Subcutaneous abdominal adipose tissue (tissue), 5 donors: ENCODE results near the gene CAPN13.

Experiments
- H3K27ac ChIP-seq: one replicate; pipeline ENCODE4 v1.7.0; 2013; ENCODE audit warnings: low read depth, mild to moderate bottlenecking, inconsistent platforms, low read length, moderate library complexity
- H3K27me3 ChIP-seq, 5 donors: one replicate each; pipeline ENCODE4 v1.7.0; 2013; ENCODE audit warnings: low read length in 5 of 5, inconsistent platforms in 1 of 5; ENCODE audit not compliant: control insufficient read depth in 5 of 5, insufficient read depth in 4 of 5
- H3K36me3 ChIP-seq, 5 donors: one replicate each; pipeline ENCODE4 v1.7.0; 2013; ENCODE audit warnings: low read length in 5 of 5; ENCODE audit not compliant: control insufficient read depth in 5 of 5, insufficient read depth in 5 of 5
- H3K4me1 ChIP-seq, 5 donors: one replicate each; pipeline ENCODE4 v1.7.0; 2013; ENCODE audit warnings: low read length in 5 of 5, mild to moderate bottlenecking in 3 of 5, moderate library complexity in 1 of 5; ENCODE audit not compliant: control insufficient read depth in 5 of 5, insufficient read depth in 5 of 5
- H3K4me3 ChIP-seq, 5 donors: one replicate each; pipeline ENCODE4 v1.7.0; 2013; ENCODE audit warnings: low read length in 5 of 5, low read depth in 1 of 5
- H3K9ac ChIP-seq, 5 donors: one replicate each; pipeline ENCODE4 v1.7.0; 2013; ENCODE audit warnings: low read length in 5 of 5, mild to moderate bottlenecking in 4 of 5, moderate library complexity in 3 of 5
- H3K9me3 ChIP-seq, 5 donors: one replicate each; pipeline ENCODE4 v1.7.0; 2013; ENCODE audit warnings: low read length in 5 of 5; ENCODE audit not compliant: control insufficient read depth in 5 of 5
- donor health status: healthy.
- donor health status: healthy.
- donor health status: healthy.
- donor health status: healthy.
- donor health status: healthy.

CAPN13 gene

GRCh38 chr2:30709516-30709915 lies 97.7 kb downstream of the CAPN13 start:
- H3K27me3 ChIP-seq: peaks cover 0 to 3% (median 0%) of the 10 kb centered on the region in 5 donors
- no peak overlapping the region for H3K9ac ChIP-seq
- peaks cover 0 to 10% (median 0%) of the 10 kb centered on the region in 5 donors for H3K4me1 ChIP-seq
- H3K9me3 ChIP-seq: peaks cover 0 to 2% (median 0%) of the 10 kb centered on the region in 5 donors
- H3K27ac ChIP-seq: no peak overlapping the region
- H3K36me3 ChIP-seq: no peaks in the 10 kb centered on the region
- no peak overlapping the region for H3K4me3 ChIP-seq

DNA sequence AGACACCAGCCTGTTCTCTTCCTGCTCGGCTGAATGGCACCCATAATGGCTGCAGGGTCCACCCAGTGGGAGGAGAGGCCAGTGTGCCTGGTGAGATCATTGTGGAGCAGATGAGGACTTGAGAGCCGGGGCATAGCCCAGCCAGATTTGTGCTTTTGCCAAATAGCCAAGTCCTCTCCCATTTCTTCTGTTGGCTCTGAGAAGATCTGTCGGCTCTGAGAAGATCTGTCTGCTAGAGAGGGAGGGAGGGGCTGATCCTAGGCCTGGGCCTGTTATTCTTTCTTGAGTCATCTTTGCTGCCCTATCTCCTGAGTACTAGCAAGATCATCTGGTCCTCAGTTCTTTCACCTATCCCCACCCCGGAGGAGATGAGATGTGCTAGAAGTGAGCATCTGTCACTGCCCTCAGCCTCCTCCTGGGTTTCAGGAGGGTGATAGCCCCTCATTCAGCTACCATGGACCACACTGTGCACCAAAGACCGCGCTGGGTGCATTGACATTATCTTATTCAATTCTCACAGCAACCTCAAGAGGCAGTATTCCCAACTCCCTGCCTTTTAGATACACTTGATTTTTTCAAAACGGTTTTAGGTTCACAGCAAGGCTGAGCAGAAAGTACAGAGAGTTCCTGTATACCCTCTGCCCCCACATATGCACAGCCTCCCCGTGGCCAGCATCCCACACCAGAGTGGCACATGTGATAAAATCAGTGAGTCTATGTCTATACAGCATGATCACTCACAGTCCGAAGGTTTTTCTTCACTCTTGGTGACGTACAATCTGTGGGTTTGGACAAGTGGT lies 98.6 kb downstream of the CAPN13 start:
- Histone ChIP-seq H3K27me3 (peaks cover 0 to 3% (median 0%) of the 10 kb centered on the region in 5 donors), H3K4me1 (peaks cover 0 to 8% (median 0%) of the 10 kb centered on the region in 5 donors), H3K27ac (no peak overlapping the region), H3K36me3 (no peaks in the 10 kb centered on the region), H3K9ac (no peak overlapping the region), H3K4me3 (no peak overlapping the region), H3K9me3 (peaks cover 0 to 2% (median 0%) of the 10 kb centered on the region in 5 donors)

DNA sequence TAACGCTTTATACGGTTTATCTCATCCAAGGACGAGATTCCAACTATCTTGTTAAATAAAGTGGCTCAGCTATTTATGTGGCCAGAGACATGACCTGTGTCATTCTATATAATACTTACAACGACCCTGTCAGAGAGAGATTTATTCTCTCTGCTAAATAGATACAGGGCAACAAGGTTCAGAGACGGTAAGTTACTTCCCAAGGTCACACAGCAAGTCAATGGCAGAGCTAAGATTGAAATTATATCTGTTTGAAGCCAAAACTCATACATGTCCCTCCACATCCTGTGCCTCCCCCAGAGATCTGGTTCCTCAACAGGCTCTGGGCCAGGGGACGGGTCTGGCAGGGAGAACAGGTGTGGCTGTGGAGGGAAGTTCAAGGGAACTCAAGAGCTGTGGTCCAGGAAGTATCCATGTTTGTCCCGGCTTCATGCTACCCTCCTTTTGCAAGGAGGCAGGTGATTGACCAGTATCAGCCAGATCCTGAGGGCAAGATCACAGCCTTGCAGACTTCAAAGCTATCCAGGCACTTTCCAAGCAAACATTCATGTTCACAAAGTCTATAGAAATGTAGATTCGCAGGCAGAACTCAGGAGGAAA lies 99.8 kb downstream of the CAPN13 start:
- H3K27me3 ChIP-seq: peaks cover 0 to 3% (median 0%) of the 10 kb centered on the region in 5 donors
- H3K27ac ChIP-seq: no peak overlapping the region
- peaks cover 2 to 8% (median 6%) of the 10 kb centered on the region in 5 donors for H3K9me3 ChIP-seq
- H3K4me1 ChIP-seq: peaks cover 0 to 8% (median 0%) of the 10 kb centered on the region in 5 donors
- no peaks in the 10 kb centered on the region for H3K36me3 ChIP-seq
- no peak overlapping the region for H3K4me3 ChIP-seq
- H3K9ac ChIP-seq: no peak overlapping the region

GRCh38 chr2:30706534-30707303 lies 100.5 kb downstream of the CAPN13 start:
- no peak overlapping the region for H3K9ac ChIP-seq
- H3K9me3 ChIP-seq: peaks cover 2 to 15% (median 13%) of the 10 kb centered on the region in 5 donors
- H3K27ac ChIP-seq: no peak overlapping the region
- no peaks in the 10 kb centered on the region for H3K36me3 ChIP-seq
- peaks cover 0 to 3% (median 0%) of the 10 kb centered on the region in 5 donors for H3K27me3 ChIP-seq
- peaks cover 0 to 8% (median 0%) of the 10 kb centered on the region in 5 donors for H3K4me1 ChIP-seq
- no peak overlapping the region for H3K4me3 ChIP-seq

DNA sequence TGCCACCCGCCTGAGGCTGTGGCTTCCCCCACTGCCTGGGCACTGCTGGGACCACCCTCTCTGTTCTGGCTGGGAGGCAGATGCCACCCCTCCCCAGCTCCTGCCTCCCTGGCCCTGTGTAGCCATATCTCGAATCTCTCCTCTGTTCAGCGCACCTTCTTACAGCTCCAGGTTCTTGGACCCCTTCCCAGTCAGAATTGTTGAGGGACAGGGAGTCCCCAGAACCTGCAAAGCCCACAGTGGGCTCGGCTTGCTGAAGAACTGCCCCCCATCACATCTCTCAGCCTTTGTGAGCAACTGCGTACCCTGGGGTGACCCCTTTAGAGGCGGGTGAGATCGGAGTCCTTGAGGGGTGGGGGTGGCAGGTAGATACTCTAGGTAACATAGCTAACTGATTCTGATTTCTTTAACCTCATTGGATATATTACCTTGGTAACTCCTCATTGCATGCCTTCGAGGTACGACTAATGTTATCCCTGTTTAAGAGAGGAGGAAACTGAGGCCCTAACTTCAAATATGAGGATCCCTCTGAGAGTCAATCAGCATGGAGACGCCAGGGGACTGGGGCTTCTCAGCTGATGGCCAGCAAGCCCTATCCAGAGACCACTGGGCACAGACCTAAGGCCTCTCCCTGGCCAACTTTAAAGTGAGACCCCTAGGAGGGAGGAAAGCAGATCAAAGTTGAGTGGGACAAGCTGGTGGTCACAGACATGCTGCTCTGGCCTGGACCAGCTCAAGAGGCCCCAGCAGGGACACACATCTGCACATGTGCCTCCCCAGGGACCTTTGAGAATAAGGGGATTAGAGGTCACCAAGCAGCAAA lies 101.3 kb downstream of the CAPN13 start:
- peaks cover 0 to 8% (median 0%) of the 10 kb centered on the region in 5 donors for H3K4me1 ChIP-seq
- no peak overlapping the region for H3K27ac ChIP-seq
- H3K36me3 ChIP-seq: no peaks in the 10 kb centered on the region
- no peak overlapping the region for H3K9ac ChIP-seq
- H3K9me3 ChIP-seq: peaks cover 2 to 20% (median 17%) of the 10 kb centered on the region in 5 donors
- no peak overlapping the region for H3K4me3 ChIP-seq
- peaks cover 0 to 3% (median 0%) of the 10 kb centered on the region in 5 donors for H3K27me3 ChIP-seq

GRCh38 chr2:30705056-30705455 lies 102.2 kb downstream of the CAPN13 start:
- peaks cover 2 to 22% (median 19%) of the 10 kb centered on the region in 5 donors for H3K9me3 ChIP-seq
- no peak overlapping the region for H3K27ac ChIP-seq
- H3K27me3 ChIP-seq: peaks cover 0 to 3% (median 0%) of the 10 kb centered on the region in 5 donors
- H3K4me3 ChIP-seq: no peak overlapping the region
- H3K4me1 ChIP-seq: peaks cover 0 to 8% (median 0%) of the 10 kb centered on the region in 5 donors
- no peaks in the 10 kb centered on the region for H3K36me3 ChIP-seq
- H3K9ac ChIP-seq: no peak overlapping the region

DNA sequence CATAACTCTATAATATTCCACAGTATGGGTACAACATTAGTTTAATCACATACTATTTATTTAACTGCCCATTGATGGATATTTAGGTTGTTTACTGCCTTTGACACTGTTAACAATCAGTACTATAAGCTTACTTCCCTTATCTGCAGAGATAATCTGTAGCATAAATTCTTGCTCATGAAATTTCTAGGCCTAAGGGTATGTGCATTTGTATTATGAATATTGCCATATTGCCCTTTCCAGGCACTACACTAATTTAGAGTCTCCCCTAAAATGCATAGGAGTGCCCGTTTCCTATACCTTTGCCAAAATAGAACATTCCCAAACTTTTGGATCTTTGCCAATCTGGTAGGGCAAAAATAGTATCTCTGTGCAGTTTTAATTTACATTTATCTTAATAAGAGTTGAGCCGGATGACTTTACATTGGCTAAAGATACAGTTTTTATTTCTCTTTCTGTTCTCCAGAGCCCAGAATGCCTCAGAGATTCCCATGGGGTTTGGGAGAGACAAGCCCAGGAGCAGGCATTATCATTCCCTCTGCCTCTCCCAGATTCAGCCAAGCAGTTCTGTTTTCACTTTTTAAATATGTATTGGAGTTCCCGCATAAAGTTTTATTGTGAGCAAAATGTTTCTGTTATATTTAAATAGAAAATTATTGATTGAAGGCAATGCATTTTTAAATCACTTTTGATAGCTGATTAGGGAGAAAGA lies 102.8 kb downstream of the CAPN13 start:
- H3K27me3 ChIP-seq: peaks cover 0 to 3% (median 0%) of the 10 kb centered on the region in 5 donors
- no peaks in the 10 kb centered on the region for H3K36me3 ChIP-seq
- H3K9me3 ChIP-seq: peaks cover 2 to 22% (median 19%) of the 10 kb centered on the region in 5 donors
- no peak overlapping the region for H3K27ac ChIP-seq
- H3K9ac ChIP-seq: no peak overlapping the region
- H3K4me1 ChIP-seq: peaks cover 0 to 8% (median 0%) of the 10 kb centered on the region in 5 donors
- no peak overlapping the region for H3K4me3 ChIP-seq

DNA sequence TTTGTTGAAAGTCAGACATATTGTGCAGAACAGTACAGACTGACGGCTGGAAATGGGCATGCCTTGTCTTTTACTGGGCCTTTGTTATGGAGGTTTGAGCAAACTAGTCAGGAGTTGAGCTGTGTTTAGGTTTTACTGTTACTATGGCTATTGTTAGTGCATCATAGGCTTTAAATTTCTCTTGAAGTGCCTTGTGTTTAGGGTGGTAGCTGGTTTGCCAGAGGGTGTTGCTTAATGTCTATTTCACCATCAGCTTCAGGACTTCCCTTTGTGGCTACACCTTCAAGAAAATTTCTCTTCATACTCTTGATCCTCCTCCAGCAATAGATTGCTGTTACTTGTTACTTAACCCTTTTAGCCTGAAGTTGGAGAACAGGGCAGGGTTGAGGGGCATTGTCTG lies 104.6 kb downstream of the CAPN13 start:
- H3K4me3 ChIP-seq: no peak overlapping the region
- no peak overlapping the region for H3K9ac ChIP-seq
- peaks cover 0 to 8% (median 0%) of the 10 kb centered on the region in 5 donors for H3K4me1 ChIP-seq
- H3K36me3 ChIP-seq: no peaks in the 10 kb centered on the region
- peaks cover 2 to 22% (median 19%) of the 10 kb centered on the region in 5 donors for H3K9me3 ChIP-seq
- H3K27ac ChIP-seq: no peak overlapping the region
- H3K27me3 ChIP-seq: peaks cover 0 to 3% (median 0%) of the 10 kb centered on the region in 5 donors

DNA sequence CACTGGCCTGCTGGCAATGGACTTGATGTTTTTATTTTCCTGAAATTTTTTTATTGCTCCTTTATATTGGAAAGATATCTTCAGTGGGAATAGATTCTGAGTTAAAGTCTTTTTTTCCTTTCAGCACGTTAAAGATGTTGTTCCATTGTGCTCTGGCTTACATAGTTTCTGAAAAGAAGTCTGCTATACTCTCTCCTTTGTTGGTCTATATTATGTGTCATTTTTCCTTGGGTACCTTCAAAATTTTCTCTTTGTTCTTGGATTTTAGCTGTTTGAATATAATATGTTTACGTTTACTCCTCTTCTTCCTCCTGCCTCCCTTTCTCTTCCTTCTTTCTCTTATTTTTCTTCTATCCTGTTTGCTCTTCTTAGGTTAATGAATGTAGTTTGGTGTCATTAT lies 105.5 kb downstream of the CAPN13 start:
- Histone ChIP-seq H3K9me3 (peaks cover 2 to 22% (median 19%) of the 10 kb centered on the region in 5 donors), H3K9ac (no peak overlapping the region), H3K4me3 (no peak overlapping the region), H3K36me3 (no peaks in the 10 kb centered on the region), H3K4me1 (peaks cover 0 to 5% (median 0%) of the 10 kb centered on the region in 5 donors), H3K27me3 (peaks cover 0 to 2% (median 0%) of the 10 kb centered on the region in 5 donors), H3K27ac (no peak overlapping the region)
